Fibroblast of mammary gland (primary cell): Measurements from ENCODE around the gene TAS2R19.

Source experiments
- DNase-seq: peaks from one replicate; pipeline ENCODE4 v3.0.0-alpha.2; 2010; ENCODE audit warnings: low read depth
- H3K4me3 ChIP-seq: 2 replicates; pipeline ENCODE4 v1.5.1; 2011; ENCODE audit warnings: low read depth, mild to moderate bottlenecking, low read length, moderate library complexity; ENCODE audit not compliant: control insufficient read depth
- TF ChIP-seq, protein P1 (sequence below): conservative IDR thresholded peaks from 2 replicates; pipeline ENCODE4 v1.5.1; 2011; ENCODE audit warnings: low read depth, low read length, inconsistent platforms; ENCODE audit not compliant: control insufficient read depth, insufficient read depth

Gene TAS2R19

DNA sequence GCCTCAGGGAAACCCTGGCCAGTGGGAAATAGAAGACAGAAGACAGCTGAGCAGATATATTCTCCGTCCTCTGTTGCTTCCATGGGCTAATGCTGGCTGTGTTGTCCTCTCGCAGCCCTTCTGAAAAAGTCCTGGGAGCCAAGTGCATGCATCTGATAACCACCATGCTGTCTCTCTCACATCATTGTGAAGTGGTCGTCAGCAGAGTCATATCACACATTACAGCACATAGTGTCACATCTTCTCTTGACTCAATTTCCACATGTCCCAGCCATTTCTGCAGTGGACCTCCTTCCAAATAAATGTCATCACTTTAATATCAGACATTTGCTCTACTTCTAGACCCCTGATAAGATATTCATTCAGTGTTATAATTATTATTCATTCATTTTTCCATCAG, 28.1 kb downstream of the TAS2R19 start:
- no peak overlapping the region for H3K4me3 ChIP-seq
- TF ChIP-seq, protein P1, sequence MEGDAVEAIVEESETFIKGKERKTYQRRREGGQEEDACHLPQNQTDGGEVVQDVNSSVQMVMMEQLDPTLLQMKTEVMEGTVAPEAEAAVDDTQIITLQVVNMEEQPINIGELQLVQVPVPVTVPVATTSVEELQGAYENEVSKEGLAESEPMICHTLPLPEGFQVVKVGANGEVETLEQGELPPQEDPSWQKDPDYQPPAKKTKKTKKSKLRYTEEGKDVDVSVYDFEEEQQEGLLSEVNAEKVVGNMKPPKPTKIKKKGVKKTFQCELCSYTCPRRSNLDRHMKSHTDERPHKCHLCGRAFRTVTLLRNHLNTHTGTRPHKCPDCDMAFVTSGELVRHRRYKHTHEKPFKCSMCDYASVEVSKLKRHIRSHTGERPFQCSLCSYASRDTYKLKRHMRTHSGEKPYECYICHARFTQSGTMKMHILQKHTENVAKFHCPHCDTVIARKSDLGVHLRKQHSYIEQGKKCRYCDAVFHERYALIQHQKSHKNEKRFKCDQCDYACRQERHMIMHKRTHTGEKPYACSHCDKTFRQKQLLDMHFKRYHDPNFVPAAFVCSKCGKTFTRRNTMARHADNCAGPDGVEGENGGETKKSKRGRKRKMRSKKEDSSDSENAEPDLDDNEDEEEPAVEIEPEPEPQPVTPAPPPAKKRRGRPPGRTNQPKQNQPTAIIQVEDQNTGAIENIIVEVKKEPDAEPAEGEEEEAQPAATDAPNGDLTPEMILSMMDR, result no peak

DNA sequence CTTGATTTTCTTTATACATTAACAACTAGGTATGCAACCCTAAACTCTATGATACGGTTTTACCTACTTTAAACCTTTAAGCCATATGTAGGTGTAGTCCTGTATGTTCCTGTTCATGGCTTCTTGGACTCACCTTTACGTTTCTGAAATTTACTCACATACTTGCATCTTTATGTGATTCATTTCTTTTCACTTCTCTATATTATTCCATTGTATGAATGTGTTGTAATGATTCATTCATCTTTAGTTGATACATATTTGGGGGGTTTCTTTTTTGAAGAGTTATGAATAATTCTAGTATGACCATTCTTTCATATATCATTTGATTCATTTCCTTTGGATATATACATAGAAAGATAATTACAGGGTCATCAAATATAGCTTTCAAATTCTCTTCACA, 33.3 kb downstream of the TAS2R19 start:
- H3K4me3 ChIP-seq, result no peak overlapping the region
- no peak for DNase-seq

More for the DNA sequence above, 28.1 kb downstream of the TAS2R19 start:
- no peak for DNase-seq

DNA sequence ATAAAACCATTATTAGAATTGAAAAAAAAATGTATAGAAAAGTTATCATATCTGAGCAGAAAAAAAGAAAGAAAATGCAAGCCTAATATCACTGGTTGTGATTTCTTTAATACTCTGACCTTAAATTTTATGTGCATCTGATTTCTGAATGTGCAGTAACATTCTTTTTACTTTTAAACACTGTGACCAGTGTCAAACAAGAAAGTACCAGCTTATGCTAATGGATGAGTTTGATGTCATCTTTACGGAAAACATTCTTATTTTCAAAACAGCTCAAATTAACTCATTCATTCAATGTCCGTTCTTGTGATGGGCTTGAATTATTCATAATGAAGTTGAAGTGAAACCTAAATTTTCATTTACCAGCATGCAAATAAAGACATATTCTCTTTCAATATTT, 35.6 kb downstream of the TAS2R19 start, which contains the start of gene TAS2R50:
Gene TAS2R50, minus strand, starts transcription at position 101 of the 400 bp plus-strand sequence. Its CDS starts 52 bp downstream, at position 49.
- H3K4me3 ChIP-seq, result no peak within 1 kb of the TSS
- TF ChIP-seq, protein P1, result no peak
- DNase-seq, result no peak

More for the DNA sequence above, 33.3 kb downstream of the TAS2R19 start:
- TF ChIP-seq, protein P1, result no peak

DNA sequence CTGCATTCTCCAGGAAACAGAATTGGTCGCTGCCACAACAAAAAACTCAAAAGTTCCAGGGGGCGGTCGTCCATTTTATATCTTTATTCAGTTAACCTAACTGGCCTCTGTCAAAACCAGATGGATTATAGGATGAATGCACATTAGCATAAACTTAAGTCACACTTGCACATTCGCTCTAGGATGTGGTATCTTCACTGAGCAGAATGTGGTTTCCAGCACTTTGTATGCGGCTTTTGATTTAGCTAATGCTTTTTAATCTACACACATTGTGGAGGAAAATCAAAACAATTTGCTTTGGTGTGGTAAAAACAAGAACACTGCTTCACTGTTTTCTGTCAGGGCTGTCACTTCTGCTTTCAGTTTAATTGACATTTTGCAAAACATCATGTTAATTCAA, 40.2 kb downstream of the TAS2R19 start:
- TF ChIP-seq, protein P1, result no peak
- DNase-seq, result no peak
- H3K4me3 ChIP-seq, result no peak overlapping the region

DNA sequence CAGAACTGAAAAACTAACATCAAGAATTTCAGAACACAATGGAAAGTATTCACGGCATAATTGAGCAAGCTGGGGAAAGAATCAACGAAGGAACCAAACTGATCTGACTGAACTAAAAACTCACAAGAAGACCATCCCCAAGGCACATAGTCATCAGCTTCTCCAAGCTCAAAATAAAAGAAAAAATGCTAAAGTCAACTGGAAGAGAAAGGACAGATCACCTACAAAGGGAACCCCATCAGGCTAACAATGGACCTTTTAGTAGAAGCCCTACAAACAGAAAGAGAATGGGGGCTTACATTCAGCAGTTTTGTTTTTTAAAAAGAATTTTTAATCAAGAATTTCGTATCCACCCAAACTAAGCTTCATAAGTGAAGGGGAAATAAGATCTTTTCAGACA, 47.5 kb downstream of the TAS2R19 start:
- TF ChIP-seq, protein P1, result no peak
- no peak overlapping the region for H3K4me3 ChIP-seq
- no peak for DNase-seq
